SHP77 (cell line): Measurements from ENCODE around the gene HDAC4.

Experiments used
- DNase-seq, 2 experiments: peaks; one replicate each; lab custom pipeline; 2025; lab: John Stamatoyannopoulos, UW

The HDAC4 gene

GRCh38 chr2:239137898-239138283 is 262.9 kb downstream of the HDAC4 start:
- DNase-seq, result no peak

DNA sequence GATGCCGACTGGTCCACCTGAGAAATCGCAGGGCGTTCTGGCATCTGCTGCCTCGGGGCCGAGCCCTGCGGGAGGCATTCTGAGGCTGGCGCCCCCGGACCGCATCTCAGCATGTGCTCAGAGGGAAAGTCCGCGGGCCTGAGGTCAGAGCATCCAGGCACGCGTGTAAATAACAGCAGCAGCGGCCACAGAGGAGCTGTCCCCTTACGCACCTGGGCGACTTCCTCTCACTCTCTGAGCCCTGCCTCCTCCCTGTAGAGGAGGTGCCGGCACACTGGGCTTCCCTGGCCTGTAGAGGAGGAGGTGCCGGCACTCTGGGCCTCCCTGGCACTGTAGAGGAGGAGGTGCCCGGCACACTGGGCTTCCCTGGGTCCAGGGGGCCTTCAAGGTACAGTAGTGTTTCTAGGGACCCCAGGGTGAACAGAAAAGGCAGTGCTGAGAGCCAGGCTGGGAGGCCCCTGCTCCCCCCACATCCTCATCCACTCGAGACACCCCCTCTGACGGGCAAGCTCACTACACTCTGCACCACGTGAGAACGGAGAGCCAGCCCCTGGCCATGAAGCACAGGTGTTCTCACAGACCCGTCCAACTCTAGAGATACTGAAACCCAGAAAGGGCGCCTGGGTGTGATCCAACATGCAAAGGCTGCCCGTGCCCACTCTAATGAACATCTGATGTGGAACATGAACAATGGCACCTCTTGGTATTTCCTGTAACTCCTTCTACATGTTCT is 263.5 kb downstream of the HDAC4 start:
- DNase-seq, result no peak

DNA sequence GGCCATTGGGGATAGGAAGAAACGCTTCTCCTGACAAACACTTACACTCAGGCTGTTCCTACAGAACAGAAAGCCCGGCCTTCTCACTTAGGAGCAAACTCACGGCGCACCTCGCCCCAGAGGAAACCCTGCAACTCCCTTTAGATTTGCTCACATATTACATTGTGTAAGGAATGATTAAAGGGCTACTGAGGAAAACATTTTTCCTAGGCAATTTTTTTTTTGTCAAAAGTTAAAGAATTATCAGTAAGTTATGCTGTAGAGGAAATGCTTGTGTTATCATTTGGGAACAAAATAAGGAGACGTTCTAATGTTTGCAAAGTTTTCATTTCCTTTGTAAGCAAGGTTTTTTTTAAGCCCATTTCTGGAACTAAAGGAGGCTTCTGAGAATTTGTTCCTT is 264.1 kb downstream of the HDAC4 start:
- DNase-seq, result no peak

DNA sequence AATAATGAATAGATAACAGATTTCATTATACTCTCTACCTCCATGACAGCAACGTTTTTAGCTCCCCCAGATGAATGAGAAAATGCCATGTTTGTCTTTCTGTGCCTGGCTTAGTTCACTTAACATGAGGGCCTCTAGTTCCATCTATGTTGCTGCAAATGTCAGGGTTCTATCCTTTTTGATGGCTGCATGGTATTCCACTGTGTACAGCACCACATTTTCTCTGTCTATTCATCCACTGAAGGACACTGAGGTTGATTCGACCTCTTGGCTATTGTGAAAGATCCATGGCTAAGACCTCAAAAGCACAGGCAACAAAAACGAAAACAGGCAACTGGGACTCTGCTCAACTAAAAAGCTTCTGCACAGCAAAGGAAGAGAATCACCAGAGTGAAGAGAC is 264.6 kb downstream of the HDAC4 start:
- no peak for DNase-seq

- no peak for DNase-seq
Measured at GRCh38 chr2:239135531-239135930, 265.3 kb downstream of the HDAC4 start.

- DNase-seq, result no peak
Measured at GRCh38 chr2:239133945-239134570, 266.8 kb downstream of the HDAC4 start.

DNA sequence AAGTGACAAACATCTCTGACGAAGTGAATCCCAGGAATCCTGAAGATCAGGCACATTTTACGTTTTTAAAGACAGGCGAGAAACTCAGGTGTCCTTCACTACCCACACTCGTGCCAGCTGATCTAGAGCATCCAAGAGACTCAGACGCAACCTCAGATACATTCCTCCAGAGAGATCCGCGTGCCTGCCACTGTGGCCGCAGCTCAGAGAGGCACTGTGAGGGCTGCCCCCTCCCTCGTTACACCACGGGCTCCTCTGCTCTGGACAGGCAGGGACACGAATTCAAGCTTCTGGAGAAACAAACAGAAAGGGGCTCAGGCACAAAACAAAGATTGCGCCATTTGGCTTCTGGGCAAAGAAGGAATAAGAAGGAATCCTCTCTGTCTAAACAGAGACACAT is 268.0 kb downstream of the HDAC4 start:
- DNase-seq, result no peak

DNA sequence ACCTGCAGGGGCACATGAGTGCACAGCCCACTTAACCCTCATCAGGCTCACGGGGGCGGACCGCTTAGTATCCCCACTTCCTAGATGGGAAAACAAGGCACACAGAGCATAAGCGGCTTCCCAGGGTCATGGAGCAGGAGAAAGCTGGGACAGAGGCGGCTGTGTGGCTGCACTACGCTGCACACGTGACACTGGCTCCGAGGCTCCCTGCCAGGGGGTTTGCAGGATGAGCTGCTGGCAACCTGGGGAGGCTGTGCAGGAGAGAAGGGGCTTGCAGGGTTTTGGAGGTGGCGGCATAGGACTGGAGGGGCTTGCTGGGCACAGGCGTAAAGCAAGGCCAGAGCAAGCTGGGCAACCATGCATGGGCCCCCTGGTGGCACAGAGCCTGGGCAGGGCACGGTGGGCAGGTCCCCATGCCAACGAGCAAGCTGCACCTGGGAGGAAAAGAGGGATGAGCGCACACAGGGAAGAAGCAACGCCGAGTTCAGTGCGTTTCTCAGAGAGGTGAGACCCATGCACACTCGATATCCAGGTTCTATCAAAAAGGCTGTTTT is 268.6 kb downstream of the HDAC4 start:
- no peak for DNase-seq

- no peak for DNase-seq
Measured at GRCh38 chr2:239131521-239131920, 269.3 kb downstream of the HDAC4 start.

DNA sequence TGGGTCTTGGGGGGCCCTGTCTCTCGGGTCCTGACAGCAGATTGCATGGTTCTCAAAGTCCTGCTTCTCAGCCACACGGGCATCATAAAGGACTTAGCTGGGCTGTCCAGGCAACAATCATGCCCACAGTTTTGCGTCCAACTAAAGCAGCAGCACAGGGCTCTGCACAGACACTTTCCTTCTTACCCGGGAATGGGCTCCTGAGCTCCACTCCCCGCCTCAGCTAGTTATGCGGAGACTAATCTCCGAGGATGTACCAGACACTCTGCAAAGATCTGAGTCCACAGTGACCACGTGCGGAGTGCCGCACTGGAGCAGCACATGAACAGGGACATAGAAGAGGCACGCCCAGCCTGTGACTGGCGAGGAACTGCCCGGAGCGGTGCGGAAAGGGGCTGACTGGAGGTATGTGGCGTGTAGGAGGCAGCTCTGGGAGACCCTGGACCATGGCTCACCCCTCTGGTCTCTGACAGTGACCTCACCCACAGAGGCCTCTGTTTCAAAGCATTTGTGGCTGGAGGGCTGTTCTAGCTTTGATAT is 270.0 kb downstream of the HDAC4 start:
- DNase-seq, result no peak

- no peak for DNase-seq
Measured at GRCh38 chr2:239130041-239130440, 270.8 kb downstream of the HDAC4 start.

DNA sequence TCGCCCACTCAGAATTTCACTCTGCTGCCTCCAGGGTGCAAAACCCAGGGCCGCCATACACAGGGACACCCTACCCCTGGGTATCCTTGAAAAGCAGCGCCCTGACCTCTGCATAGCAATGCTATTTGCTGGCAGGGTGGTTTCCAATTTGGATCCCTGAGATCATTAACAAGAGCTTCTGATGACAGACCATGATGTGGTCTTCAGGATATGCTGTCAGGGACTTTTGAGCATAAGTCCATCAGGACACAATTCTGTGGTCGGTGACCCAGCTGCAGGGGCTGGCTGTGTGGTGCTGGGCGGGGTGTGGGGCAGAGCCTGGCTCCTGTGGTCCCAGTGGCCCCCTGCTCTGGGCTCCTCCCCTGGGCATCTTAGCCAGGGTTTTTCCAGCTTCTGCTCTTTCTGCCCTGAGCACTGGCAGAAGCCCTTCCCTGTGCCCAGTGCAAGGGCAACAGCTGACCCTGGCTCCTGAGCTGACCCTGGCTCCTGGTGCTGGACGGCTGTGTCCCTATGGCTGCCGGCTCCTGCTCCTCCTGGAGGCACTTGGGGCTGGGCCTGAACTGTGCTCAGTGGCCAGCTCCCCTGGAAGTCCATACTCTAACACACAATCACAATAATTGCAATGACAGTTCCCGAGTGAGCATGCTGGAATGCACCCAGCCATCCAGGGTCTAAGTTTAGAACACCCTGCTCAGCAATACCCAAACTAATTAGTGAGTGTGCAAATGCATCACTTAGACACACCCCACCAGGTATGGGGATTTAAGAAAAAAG is 271.5 kb downstream of the HDAC4 start:
- no peak for DNase-seq

DNA sequence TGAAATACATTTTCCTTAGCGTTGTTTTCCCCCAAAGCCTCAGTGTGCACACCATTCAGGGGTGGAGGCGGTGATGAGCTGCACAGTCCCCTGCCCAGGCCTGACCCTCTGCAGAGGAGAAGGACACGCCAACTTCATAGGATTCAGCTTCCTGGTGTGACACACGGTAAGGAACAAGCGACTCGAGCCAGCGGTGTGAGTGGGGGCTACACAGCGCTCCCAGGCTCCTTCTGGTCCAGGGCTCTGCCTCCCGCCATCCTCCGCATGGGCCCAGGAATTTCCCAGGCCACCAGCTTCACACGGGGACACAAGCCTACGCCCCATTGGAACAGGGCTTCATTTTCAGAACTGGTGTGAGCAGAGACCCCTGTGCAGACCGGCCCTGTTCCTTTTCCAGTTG is 272.1 kb downstream of the HDAC4 start:
- DNase-seq, result no peak

GRCh38 chr2:239127513-239127912 is 273.3 kb downstream of the HDAC4 start:
- DNase-seq, result no peak

DNA sequence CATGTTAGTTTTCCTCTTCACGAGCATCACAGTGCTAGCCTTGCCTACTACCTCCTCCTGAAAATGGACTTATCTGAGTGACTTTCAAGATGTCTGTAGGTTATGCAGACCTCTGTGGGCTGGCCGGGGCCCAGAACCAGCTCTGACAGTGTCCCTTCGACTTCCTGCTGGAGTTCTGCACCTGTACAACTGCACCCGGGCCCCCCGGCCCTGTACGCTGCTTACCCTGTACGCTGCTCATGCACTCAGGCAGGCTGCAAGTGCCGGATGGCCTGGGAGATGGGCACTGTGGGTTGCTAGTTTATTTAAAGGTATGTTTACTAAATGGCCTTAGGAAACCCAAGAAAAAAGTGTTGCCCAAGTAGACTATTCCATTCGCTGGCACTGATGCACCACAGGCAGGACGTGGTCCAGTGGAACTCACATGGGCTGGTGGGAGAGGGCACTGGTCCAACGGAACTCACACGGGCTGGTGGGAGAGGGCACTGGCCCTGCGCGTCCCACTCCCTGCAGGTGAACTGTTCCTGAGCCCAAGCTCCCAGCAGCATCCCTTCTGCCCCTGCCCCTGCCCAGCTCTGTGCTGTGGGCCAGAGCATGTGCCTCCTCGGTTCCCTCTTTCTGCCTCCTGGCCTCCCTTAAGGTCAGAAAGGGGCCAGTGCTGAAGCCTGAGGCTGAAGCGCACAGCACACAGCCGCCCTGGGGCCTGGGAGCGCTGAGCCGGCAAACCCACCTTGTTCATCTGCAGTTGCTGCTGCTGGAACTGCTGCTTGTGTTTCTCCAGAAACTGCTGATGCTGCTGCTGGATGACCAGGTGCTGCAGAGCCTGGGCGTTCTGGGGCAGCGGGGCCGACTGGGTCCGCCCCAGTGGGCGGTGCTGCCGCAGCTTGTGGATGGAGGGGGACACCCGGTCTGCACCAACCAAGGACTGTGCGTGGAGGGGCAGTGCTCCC is 274.8 kb downstream of the HDAC4 start:
- no peak for DNase-seq

DNA sequence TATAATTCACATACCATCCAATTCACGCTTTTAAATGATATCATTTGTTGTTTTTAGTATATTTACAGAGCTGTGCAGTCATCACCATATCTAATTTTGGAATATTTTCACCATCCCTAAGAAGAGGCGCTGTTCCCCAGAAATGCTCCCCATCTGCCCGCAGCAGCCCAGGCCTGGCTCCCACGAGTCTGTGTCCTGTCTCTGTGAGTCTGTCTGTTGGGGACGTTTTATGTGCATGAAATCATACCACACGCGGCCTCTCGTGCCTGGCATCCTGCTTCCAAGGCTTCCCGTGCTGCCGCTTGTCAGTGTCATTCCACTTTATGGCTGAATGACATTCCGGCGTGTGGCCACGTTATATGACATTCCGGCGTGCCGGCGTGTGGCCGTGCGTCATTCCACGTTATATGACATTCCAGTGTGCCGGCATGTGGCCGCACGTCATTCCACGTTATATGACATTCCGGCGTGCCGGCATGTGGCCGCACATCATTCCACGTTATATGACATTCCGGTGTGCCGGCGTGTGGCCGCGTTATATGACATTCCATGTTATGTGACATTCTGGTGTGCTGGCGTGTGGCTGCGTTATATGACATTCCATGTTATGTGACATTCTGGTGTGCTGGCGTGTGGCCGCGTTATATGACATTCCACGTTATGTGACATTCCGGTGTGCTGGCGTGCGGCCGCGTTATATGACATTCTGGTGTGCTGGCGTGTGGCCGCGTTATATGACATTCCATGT is 276.5 kb downstream of the HDAC4 start:
- DNase-seq, result no peak

DNA sequence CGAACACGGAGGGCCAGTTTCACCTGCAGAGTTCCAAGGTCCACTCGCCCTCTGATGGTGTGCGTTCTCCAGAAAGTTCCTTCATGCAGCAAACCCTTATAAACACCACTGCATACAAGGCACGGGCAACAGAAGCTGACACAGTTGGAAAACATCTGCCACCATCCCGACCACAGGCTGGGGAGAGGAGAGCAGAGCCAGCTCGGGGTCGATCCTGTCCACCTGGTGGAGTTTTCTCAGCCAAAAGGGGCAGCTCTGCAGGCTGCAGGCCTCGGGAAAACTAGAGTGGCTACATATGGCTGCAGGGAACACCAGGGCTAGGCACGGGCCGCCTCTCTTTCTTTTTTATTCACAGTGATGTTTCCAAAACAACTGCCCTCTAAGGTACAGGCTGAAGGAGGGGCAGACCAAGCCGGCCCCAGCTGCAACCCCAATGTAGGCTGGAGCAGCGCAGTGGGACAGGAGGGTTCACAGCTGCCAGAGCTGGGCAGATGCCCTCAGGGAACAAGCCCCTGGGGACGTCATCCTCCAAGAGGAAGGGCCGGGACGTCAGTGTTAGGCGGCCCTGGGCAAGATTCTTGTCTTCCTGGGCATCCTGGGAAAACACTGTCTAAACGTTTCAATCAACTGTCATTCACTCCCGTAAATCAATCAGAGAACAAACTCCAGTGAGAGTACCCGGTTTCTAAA is 278.3 kb downstream of the HDAC4 start:
- no peak for DNase-seq

DNA sequence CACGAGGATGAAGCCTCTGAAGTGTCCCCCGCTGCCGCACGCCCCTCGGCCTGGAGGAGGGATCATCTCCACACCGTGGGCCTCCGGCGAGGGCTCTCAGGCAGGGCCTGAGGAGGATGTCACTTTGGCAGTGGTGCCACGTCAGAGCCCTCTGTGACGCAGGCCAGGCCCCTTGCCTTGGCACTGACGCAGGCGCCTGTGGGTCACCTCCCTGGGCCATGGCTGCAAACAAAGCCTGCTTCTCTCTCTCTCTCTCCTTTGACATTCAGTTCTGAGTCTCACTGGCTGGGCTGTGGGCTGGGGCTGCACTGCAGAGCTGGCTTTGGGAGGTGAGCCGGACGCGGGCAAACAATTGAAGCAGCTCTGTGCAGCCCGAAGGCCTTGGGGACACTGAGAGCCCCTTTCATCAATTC is 279.2 kb downstream of the HDAC4 start:
- no peak for DNase-seq

DNA sequence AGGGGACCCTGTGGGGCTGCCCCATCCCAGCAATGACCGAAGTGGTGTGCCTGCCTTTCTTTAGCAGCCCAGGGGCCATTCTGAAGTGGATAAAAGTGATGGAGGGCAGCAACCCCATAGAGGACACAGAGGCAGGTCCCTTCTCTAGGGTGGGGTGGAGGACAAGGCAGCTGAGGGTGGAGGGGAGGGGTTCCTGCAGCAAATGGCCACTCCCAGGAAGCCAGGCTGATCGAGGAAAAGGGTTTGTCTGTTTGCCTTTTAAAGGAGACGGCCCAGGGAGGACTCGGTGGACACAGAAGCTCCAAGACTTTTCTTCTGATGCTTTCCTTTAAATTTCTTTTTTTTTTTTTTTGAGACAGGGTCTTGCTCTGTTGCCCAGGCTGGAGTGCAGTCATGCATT is 280.2 kb downstream of the HDAC4 start:
- no peak for DNase-seq
